Astrocyte (in vitro differentiated cells and primary cell): ENCODE results near the gene GABBR2. TPM values are rescaled to one million over a fixed set of nuclear protein-coding genes. Genes with fewer than 3 reads are reported as not detected.

ENCODE experiments used
- DNase-seq: peaks from one replicate; pipeline ENCODE4 v3.0.0-alpha.2; 2010; ENCODE audit warnings: low read depth
- FAIRE-seq: peaks from 2 replicates; lab custom pipeline; 2011; peaks lifted over from hg19 to GRCh38; lab: Jason Lieb, UNC
- H2AFZ ChIP-seq: 2 replicates; pipeline ENCODE4 v1.6.0; 2012; ENCODE audit warnings: low read depth, low read length, inconsistent platforms
- H3K27ac ChIP-seq: 2 replicates; pipeline ENCODE4 v1.5.1; 2011; ENCODE audit warnings: low read depth, low read length, inconsistent platforms
- H3K27me3 ChIP-seq: 2 replicates; pipeline ENCODE4 v1.6.0; 2011; ENCODE audit warnings: low read length, inconsistent platforms; ENCODE audit not compliant: insufficient read depth
- H3K36me3 ChIP-seq: 2 replicates; pipeline ENCODE4 v1.5.1; 2011; ENCODE audit warnings: low read length, inconsistent platforms; ENCODE audit not compliant: insufficient read depth
- H3K4me1 ChIP-seq: 2 replicates; pipeline ENCODE4 v1.5.1; 2011; ENCODE audit warnings: low read length, inconsistent platforms; ENCODE audit not compliant: insufficient read depth
- H3K4me2 ChIP-seq: 2 replicates; pipeline ENCODE4 v1.6.0; 2012; ENCODE audit warnings: low read length, inconsistent platforms
- H3K4me3 ChIP-seq: 2 replicates; pipeline ENCODE4 v1.5.1; 2011; ENCODE audit warnings: low read depth, mild to moderate bottlenecking, low read length, inconsistent platforms; ENCODE audit not compliant: insufficient read depth
- H3K79me2 ChIP-seq: 2 replicates; pipeline ENCODE4 v1.6.0; 2012; ENCODE audit warnings: mild to moderate bottlenecking, low read length, inconsistent platforms; ENCODE audit not compliant: insufficient read depth
- H3K9ac ChIP-seq: 2 replicates; pipeline ENCODE4 v1.6.0; 2012; ENCODE audit warnings: mild to moderate bottlenecking, low read length, inconsistent platforms
- H3K9me3 ChIP-seq: 2 replicates; pipeline ENCODE4 v1.5.1; 2012; ENCODE audit warnings: low read depth, mild to moderate bottlenecking, low read length, inconsistent platforms; ENCODE audit not compliant: insufficient read depth
- H4K20me1 ChIP-seq: 2 replicates; pipeline ENCODE4 v1.6.0; 2012; ENCODE audit warnings: low read length, inconsistent platforms; ENCODE audit not compliant: insufficient read depth
- H3K27ac Mint-ChIP-seq: one replicate; pipeline ENCODE4 v1.8.0; 2021; ENCODE audit warnings: mild to moderate bottlenecking, mixed read lengths; ENCODE audit not compliant: unreplicated experiment
- H3K27me3 Mint-ChIP-seq: one replicate; pipeline ENCODE4 v1.8.0; 2021; ENCODE audit warnings: low read depth, mixed read lengths; ENCODE audit not compliant: unreplicated experiment
- H3K36me3 Mint-ChIP-seq: one replicate; pipeline ENCODE4 v1.8.0; 2021; ENCODE audit warnings: low read depth, mixed read lengths; ENCODE audit not compliant: unreplicated experiment
- H3K4me1 Mint-ChIP-seq: one replicate; pipeline ENCODE4 v1.8.0; 2021; ENCODE audit warnings: low read depth, mixed read lengths; ENCODE audit not compliant: unreplicated experiment
- H3K4me3 Mint-ChIP-seq: one replicate; pipeline ENCODE4 v1.8.0; 2021; ENCODE audit warnings: mild to moderate bottlenecking, moderate library complexity, mixed read lengths; ENCODE audit not compliant: unreplicated experiment
- H3K9me3 Mint-ChIP-seq: one replicate; pipeline ENCODE4 v1.8.0; 2021; ENCODE audit warnings: mild to moderate bottlenecking, mixed read lengths; ENCODE audit not compliant: unreplicated experiment
- EZH2 ChIP-seq: IDR thresholded peaks from 2 replicates; pipeline ENCODE4 v1.6.1; 2012; ENCODE audit warnings: mild to moderate bottlenecking, low read length, inconsistent platforms; ENCODE audit not compliant: insufficient read depth
- total RNA-seq: library from RNA; stranded (reverse); gene quantifications from 2 replicates; pipeline ENCODE4 v1.2.1, GENCODE V29; 2021
- TF ChIP-seq, protein P1 (sequence below): IDR thresholded peaks from 2 replicates; pipeline ENCODE4 v1.5.1; 2011; ENCODE audit warnings: low read depth, mild to moderate bottlenecking, inconsistent platforms, low read length, moderate library complexity; ENCODE audit not compliant: insufficient read depth

The GABBR2 gene
- total RNA-seq, 1 donor from 2014 or later, result 2.0 TPM

DNA sequence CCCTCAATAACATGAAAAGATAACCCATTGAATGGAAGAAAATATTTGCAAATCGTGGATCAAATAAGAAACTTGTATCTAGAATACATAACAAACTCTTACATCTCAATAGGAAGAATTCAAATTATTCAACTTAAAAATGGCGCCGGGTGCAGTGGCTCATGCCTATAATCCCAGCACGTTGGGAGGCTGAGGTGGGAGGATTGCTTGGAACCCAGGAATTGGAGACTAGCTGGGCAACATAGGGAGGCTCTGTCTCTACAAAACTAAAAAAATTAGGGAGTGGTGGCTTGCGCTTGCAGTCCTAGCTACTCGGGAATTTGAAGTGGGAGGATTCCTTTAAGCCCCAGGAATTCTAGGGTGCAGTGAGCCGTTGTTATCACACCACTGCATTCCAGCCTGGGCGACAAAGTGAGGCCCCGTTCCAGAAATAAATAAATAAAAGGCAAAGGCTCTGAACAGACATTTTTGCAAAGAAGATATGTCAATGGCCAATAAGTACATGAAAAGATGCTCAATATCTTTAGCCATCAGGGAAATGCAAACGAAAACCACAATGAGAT, 431.7 kb downstream of the GABBR2 start:
- no peak overlapping the region for H3K4me3 Mint-ChIP-seq
- TF ChIP-seq, protein P1, sequence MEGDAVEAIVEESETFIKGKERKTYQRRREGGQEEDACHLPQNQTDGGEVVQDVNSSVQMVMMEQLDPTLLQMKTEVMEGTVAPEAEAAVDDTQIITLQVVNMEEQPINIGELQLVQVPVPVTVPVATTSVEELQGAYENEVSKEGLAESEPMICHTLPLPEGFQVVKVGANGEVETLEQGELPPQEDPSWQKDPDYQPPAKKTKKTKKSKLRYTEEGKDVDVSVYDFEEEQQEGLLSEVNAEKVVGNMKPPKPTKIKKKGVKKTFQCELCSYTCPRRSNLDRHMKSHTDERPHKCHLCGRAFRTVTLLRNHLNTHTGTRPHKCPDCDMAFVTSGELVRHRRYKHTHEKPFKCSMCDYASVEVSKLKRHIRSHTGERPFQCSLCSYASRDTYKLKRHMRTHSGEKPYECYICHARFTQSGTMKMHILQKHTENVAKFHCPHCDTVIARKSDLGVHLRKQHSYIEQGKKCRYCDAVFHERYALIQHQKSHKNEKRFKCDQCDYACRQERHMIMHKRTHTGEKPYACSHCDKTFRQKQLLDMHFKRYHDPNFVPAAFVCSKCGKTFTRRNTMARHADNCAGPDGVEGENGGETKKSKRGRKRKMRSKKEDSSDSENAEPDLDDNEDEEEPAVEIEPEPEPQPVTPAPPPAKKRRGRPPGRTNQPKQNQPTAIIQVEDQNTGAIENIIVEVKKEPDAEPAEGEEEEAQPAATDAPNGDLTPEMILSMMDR, result no peak
- no peak for TF ChIP-seq EZH2
- DNase-seq, result no peak

GRCh38 chr9:98275159-98275558, 433.6 kb downstream of the GABBR2 start:
- Mint-ChIP-seq H3K27me3 (peaks cover 18% of the 10 kb centered on the region), H3K4me1 (peaks cover 6% of the 10 kb centered on the region), H3K27ac (no peak overlapping the region), H3K9me3 (peaks cover 3% of the 10 kb centered on the region), H3K4me3 (no peak overlapping the region), H3K36me3 (no peaks in the 10 kb centered on the region)
- Histone ChIP-seq H3K4me2 (no peak overlapping the region), H3K27me3 (peaks cover 25% of the 10 kb centered on the region), H3K27ac (no peak overlapping the region), H3K9me3 (no peaks in the 10 kb centered on the region), H4K20me1 (no peaks in the 10 kb centered on the region), H3K9ac (no peak overlapping the region), H3K4me1 (no peaks in the 10 kb centered on the region), H2AFZ (no peak overlapping the region), H3K4me3 (no peak overlapping the region), H3K36me3 (no peaks in the 10 kb centered on the region), H3K79me2 (no peaks in the 10 kb centered on the region)
- DNase-seq (no peak), FAIRE-seq (no peak)
- TF ChIP-seq, protein P1, result no peak
- TF ChIP-seq EZH2, result no peak

More for the DNA sequence above, 431.7 kb downstream of the GABBR2 start:
- H3K36me3 ChIP-seq, result no peaks in the 10 kb centered on the region
- H4K20me1 ChIP-seq, result no peaks in the 10 kb centered on the region
- Mint-ChIP-seq H3K27me3 (peaks cover 24% of the 10 kb centered on the region), H3K9me3 (peaks cover 3% of the 10 kb centered on the region), H3K27ac (no peak overlapping the region), H3K36me3 (no peaks in the 10 kb centered on the region), H3K4me1 (no peaks in the 10 kb centered on the region)
- H3K4me1 ChIP-seq, result no peaks in the 10 kb centered on the region
- no peak overlapping the region for H3K9ac ChIP-seq
- H3K9me3 ChIP-seq, result no peaks in the 10 kb centered on the region
- H3K4me2 ChIP-seq, result no peak overlapping the region
- no peaks in the 10 kb centered on the region for H3K79me2 ChIP-seq
- FAIRE-seq, result no peak
- H2AFZ ChIP-seq, result no peak overlapping the region
- H3K4me3 ChIP-seq, result no peak overlapping the region
- H3K27me3 ChIP-seq, result peaks cover 35% of the 10 kb centered on the region
- H3K27ac ChIP-seq, result no peak overlapping the region

GRCh38 chr9:98272083-98272482, 436.7 kb downstream of the GABBR2 start:
- DNase-seq, result no peak
- H3K4me2 ChIP-seq, result no peak overlapping the region
- H3K27ac ChIP-seq, result no peak overlapping the region
- peaks cover 14% of the 10 kb centered on the region for H3K4me1 Mint-ChIP-seq
- no peak overlapping the region for H3K27ac Mint-ChIP-seq
- no peak for FAIRE-seq
- H3K4me3 ChIP-seq, result no peak overlapping the region
- H2AFZ ChIP-seq, result no peak overlapping the region
- H4K20me1 ChIP-seq, result no peaks in the 10 kb centered on the region
- H3K9me3 Mint-ChIP-seq, result no peaks in the 10 kb centered on the region
- no peaks in the 10 kb centered on the region for H3K36me3 ChIP-seq
- peaks cover 16% of the 10 kb centered on the region for H3K27me3 Mint-ChIP-seq
- H3K9me3 ChIP-seq, result no peaks in the 10 kb centered on the region
- no peaks in the 10 kb centered on the region for H3K36me3 Mint-ChIP-seq
- no peaks in the 10 kb centered on the region for H3K4me1 ChIP-seq
- H3K9ac ChIP-seq, result no peak overlapping the region
- H3K27me3 ChIP-seq, result peaks cover 7% of the 10 kb centered on the region
- H3K4me3 Mint-ChIP-seq, result no peak overlapping the region
- no peaks in the 10 kb centered on the region for H3K79me2 ChIP-seq
- TF ChIP-seq, protein P1, result no peak
- TF ChIP-seq EZH2, result no peak
